Measurements from ENCODE around the gene POLR2H. TPM values are rescaled to one million over a fixed set of nuclear protein-coding genes. Genes with fewer than 3 reads are reported as not detected.

POLR2H gene
- total RNA-seq, 1 donor from 2014 or later: 57.8 TPM

GRCh38 chr3:184409331-184409926 is 47.9 kb downstream of the POLR2H start:
- ATAC-seq (no peak), DNase-seq (ENCODE audit: low spot score) (no peak)
- intact Hi-C loops (cut with DNase I): no loop called here

GRCh38 chr3:184409946-184410500 is 48.5 kb downstream of the POLR2H start:
- intact Hi-C loops (cut with DNase I): no loop called here
- ATAC-seq (no peak), DNase-seq (ENCODE audit: low spot score) (no peak)

GRCh38 chr3:184414418-184415202 is 53.1 kb downstream of the POLR2H start:
- DNase-seq (ENCODE audit: low spot score): no peak
- intact Hi-C loops (cut with DNase I): no loop called here
- no peak for ATAC-seq

- DNase-seq (ENCODE audit: low spot score): no peak
- intact Hi-C loops (cut with DNase I): no loop called here
- no peak for ATAC-seq
Observed at GRCh38 chr3:184415203-184415490, 53.6 kb downstream of the POLR2H start.

GRCh38 chr3:184417619-184418327 is 56.3 kb downstream of the POLR2H start:
- intact Hi-C loops (cut with DNase I): no loop called here
- DNase-seq (ENCODE audit: low spot score) (peak; percentile 77), ATAC-seq (peak; percentile 89)

Other genes with a start within 250 kb of the POLR2H start
- 30.6 TPM for gene EIF2B5, start 226.4 kb upstream of the POLR2H start, total RNA-seq
- gene DVL3, start 206.3 kb upstream of the POLR2H start, total RNA-seq: 57.8 TPM
- gene AP2M1, start 186.9 kb upstream of the POLR2H start, total RNA-seq: 278 TPM
- 67.4 TPM for gene ABCF3, start 175.5 kb upstream of the POLR2H start, total RNA-seq
- 0.53 TPM for gene VWA5B2, start 132.1 kb upstream of the POLR2H start, total RNA-seq
- gene ALG3, start 112.7 kb upstream of the POLR2H start, total RNA-seq: 16.7 TPM
- 1.3 TPM for gene EEF1AKMT4, start 112.0 kb upstream of the POLR2H start, total RNA-seq
- 0.53 TPM for gene CAMK2N2, start 100.2 kb upstream of the POLR2H start, total RNA-seq
- gene ECE2, start 85.7 kb upstream of the POLR2H start, total RNA-seq: not detected
- gene PSMD2, start 62.5 kb upstream of the POLR2H start, total RNA-seq: 122 TPM
- gene EIF4G1, start 47.1 kb upstream of the POLR2H start, total RNA-seq: 248 TPM
- 22.6 TPM for gene FAM131A, start 24.1 kb upstream of the POLR2H start, total RNA-seq
- gene CLCN2, start 105 bp upstream of the POLR2H start, total RNA-seq: 24.5 TPM
- 1.2 TPM for gene THPO, start 16.5 kb downstream of the POLR2H start, total RNA-seq
- gene CHRD, start 18.3 kb downstream of the POLR2H start, total RNA-seq: 27.0 TPM
- 15.2 TPM for gene EPHB3, start 200.1 kb downstream of the POLR2H start, total RNA-seq

Data from sciatic nerve (tissue), 2 donors.